AG08396 (cell line): Measurements from ENCODE around the gene RNU1-4.
"Not testable (repeated sequence)": the region's sequence is repeated elsewhere in the genome, so short reads cannot be mapped to it uniquely, and the experiment has no call there.

Experiments used
- DNase-seq: peaks from one replicate; pipeline ENCODE4 v3.0.0; 2012; ENCODE audit warnings: low spot score, mixed read lengths

RNU1-4 gene

DNA sequence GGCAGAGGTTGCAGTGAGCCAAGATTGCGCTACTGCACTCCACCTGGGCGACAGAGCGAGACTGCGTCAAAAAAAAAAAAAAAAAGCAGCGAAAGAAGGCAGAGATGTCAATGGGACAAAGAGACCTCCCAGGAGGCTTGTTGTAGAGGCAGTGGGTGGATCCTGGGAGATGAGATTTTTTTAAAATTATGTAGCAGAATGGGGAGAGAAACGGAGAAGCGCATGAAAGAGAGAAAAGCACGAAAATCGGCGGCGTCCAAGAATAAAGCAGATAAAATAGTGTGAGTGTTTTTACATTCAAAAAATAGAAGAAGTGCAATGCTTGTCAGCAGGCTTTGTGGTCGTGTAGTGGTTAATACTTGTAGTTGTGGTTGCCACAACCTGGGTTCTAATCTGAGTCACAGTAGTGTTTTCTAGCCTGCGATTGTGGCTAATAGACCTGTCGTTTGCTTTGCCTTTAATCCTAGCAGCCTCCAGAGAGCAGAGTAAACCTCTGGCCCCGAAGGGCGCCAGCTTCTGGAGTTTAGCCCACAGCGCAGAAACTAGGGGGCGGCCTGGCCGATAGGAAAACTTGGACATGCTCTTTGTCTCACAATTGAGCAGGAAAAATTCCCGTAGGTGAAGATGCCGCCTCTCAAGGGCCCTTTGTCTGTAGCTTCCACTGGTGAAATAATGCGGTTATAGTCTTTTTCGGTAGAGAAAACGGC, 11.9 kb upstream of the RNU1-4 start:
- DNase-seq: not testable (repeated sequence)

DNA sequence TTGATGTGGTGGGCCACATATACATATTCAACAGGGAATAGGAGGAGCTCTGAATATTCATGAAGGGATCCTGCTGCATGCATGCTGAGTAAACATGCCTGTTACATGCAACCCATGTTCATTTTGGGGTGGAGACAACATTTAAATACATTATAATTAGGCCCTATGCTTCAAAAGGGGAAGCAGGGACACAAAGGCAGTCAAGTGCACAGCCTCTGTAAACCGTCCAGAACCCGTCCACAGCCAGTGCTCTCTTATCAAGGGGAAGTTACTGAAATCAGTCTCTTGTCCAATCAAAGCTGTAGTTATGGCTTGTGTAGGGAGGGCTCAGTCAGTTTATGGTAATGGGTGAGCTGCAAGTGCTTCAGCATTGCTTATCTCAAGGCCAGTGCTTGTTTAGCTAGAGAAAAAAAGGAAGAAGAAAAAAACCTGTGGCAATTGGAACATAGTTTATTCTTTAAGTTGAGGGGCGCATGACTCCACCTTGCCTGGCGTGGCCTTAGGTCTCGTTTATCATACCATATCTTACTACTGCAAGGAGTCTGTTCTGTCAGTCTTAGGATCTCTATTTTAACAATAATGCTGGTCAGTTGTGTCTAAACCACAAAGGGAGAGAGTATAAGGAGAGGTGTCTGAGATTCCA, 7.9 kb upstream of the RNU1-4 start:
- not testable (repeated sequence) for DNase-seq

GRCh38 chr1:16741230-16741629, 914 bp downstream of the RNU1-4 start:
- not testable (repeated sequence) for DNase-seq

DNA sequence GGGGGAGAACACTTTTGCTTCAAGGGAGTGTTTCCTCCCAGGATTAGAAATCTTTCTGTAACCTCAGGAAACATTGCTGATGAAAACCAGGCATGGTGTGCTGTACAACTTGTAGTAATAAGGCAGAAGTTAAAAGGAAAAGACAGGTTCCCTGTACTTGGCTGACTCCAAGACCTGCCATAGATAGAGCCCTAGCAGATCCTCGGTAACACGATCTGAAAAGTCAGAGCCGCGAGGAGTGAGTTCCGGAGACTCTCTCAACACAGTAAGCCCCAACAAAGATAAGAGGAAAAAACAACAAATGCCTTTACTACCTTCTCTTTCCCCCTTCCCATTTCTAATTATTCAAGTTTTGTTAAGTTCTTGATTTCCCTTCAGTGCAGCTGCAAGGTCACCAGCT, 7.3 kb downstream of the RNU1-4 start:
- DNase-seq: not testable (repeated sequence)

GRCh38 chr1:16748710-16749109, 8.4 kb downstream of the RNU1-4 start:
- not testable (repeated sequence) for DNase-seq

GRCh38 chr1:16749910-16750888, 9.9 kb downstream of the RNU1-4 start:
- DNase-seq: not testable (repeated sequence)

GRCh38 chr1:16752770-16753169, 12.5 kb downstream of the RNU1-4 start:
- DNase-seq: not testable (repeated sequence)

GRCh38 chr1:16755385-16755784, 15.1 kb downstream of the RNU1-4 start:
- not testable (repeated sequence) for DNase-seq

- DNase-seq: not testable (repeated sequence)
These were observed 15.6 kb downstream of the RNU1-4 start for GRCh38 chr1:16755932-16756331.

- not testable (repeated sequence) for DNase-seq
These were observed 17.3 kb downstream of the RNU1-4 start for GRCh38 chr1:16757574-16757973.

DNA sequence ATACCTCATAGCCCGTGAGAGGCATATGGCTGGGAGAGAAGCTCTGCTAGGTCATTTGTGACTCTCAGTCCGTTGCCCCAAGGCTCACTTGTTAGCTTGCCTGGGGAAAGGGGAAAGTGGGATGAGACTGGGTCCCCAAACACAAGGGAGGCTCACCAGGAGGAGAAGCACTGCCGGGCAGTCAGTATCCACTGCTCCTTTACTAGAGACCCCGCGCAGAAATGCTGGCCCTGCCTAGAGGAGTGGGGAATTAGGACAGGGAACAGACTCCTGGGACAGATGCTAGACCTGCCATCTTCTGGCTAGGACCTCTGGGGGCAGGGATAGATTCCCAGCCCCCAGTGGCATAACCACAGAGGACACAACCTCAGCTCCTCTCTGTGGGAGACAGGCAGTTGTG, 17.7 kb downstream of the RNU1-4 start:
- DNase-seq: not testable (repeated sequence)

GRCh38 chr1:16759041-16759493, 18.8 kb downstream of the RNU1-4 start:
- not testable (repeated sequence) for DNase-seq

DNA sequence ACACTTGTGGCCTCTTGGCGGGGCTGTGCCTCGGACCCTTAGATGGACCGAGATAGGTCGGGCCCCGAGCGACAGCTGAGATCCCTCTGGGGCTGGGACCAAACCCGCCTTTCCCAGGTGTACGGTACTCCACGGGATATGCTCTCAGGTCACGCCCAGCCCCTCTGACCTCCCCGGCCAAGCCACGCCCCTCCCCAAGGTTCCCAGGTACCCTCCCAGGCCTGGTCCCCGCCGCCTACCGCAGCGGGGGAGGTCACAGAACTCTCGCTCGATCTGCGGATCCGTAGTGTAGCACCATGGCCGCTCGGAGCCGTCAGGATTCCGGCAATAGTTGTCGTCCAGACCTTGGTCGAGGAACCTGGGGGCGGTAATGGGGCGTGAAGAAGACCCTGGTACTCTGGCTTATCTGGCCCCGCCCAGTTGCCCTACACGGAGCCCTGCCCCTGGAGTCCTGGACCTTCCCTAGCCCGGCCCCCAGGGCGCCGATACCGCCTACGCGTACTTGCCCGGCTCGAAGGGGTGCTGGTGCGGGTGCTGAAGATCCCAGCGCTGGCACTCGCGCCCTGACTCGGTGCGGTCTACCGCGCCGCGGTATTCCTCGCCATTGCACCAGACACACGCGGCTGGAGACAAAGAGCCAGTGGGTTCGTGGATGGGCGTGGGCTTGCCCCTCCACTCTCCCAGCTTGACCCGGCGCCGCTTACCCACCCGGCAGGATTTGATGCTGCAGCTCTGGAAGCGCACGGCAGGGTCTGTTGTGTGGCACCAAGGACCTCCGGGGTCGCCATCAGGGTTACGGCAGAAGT, 19.5 kb downstream of the RNU1-4 start:
- DNase-seq: not testable (repeated sequence)

DNA sequence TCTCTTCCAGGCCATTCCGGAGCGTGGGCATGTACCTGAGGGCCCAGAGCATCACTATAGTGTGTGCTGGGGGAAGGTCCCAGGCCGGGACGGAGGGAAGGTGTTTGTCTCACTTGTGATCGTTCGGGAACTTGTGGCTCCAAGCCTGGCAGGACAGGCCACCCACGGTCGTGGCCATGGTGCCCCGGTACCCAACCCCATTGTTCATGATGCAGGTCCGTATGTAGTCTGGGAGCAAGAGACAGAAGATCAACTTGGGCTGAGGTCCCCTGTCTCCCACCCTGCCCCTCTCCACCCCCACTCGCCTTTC, 20.1 kb downstream of the RNU1-4 start:
- not testable (repeated sequence) for DNase-seq

GRCh38 chr1:16760801-16761200, 20.5 kb downstream of the RNU1-4 start:
- not testable (repeated sequence) for DNase-seq

- not testable (repeated sequence) for DNase-seq
These were observed 24.0 kb downstream of the RNU1-4 start for GRCh38 chr1:16764248-16764819.

DNA sequence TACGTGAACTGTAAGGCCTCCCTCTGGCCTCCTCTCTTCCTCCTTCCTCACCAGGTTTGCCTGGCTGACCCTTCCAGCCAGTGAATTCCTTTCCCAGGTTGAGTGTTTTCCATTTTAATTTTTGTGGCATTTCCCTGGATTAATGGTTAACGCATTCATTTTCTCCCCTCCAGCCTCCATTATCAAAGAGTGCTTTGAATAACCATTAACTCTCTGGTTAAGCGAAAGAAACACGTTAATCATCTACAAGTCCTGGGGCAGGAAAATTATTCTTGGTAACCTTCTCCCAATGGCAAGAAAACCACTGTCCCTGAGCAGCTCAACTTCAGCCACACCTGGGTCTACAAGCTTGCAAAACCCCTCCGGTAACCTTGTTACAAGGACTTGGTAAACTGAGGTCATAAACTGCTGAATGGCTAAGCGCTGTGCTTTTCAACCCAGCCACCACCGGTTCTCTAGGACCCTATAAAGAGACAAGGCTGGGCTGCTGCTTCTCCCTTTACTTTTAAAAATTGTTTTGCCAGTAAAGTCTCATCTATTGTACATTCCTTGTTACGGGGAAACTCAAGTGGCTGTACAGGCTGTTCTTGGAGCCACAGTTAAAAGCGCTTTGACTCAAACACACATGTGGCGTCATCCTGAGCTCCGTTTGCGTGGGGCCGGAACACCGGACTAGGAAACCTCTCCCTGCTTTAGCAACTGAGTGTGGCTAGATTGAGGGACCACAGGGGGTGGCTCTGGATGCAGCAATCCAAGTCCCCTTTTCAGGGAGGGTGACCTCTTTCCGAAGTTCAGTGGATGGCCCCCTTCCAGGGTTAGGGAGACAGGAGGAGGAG, 24.7 kb downstream of the RNU1-4 start:
- not testable (repeated sequence) for DNase-seq

- DNase-seq: not testable (repeated sequence)
These were observed 25.7 kb downstream of the RNU1-4 start for GRCh38 chr1:16765731-16766605.

GRCh38 chr1:16766689-16767256, 26.5 kb downstream of the RNU1-4 start:
- DNase-seq: not testable (repeated sequence)
